H9 (cell line): ENCODE measurements around the gene TMEM127. TPM values are rescaled to one million over a fixed set of nuclear protein-coding genes. Genes with fewer than 3 reads are reported as not detected.

Experiments used
- DNase-seq: peaks from one replicate; pipeline ENCODE4 v3.0.0-alpha.2; 2017
- H2AFZ ChIP-seq: one replicate; pipeline ENCODE4 v1.6.1; 2013; ENCODE audit warnings: mild to moderate bottlenecking, low read length, control low read depth, moderate library complexity
- H2AK5ac ChIP-seq: 2 replicates; pipeline ENCODE4 v1.6.1; 2013; ENCODE audit warnings: low read length, control low read depth, mixed read lengths; ENCODE audit not compliant: insufficient read length
- H2BK120ac ChIP-seq: one replicate; pipeline ENCODE4 v1.6.1; 2013; ENCODE audit warnings: low read depth, mild to moderate bottlenecking, low read length, control low read depth, inconsistent platforms; ENCODE audit not compliant: poor library complexity, severe bottlenecking
- H2BK12ac ChIP-seq: 2 replicates; pipeline ENCODE4 v1.6.1; 2013; ENCODE audit warnings: low read length, control low read depth, mixed read lengths, low read depth; ENCODE audit not compliant: insufficient read length
- H2BK15ac ChIP-seq: 2 replicates; pipeline ENCODE4 v1.6.1; 2013; ENCODE audit warnings: low read depth, low read length, control low read depth
- H2BK20ac ChIP-seq: one replicate; pipeline ENCODE4 v1.6.1; 2013; ENCODE audit warnings: low read depth, mild to moderate bottlenecking, low read length, control low read depth, inconsistent platforms; ENCODE audit not compliant: poor library complexity, severe bottlenecking
- H2BK5ac ChIP-seq: 2 replicates; pipeline ENCODE4 v1.6.1; 2013; ENCODE audit warnings: low read length, control low read depth, mixed read lengths; ENCODE audit not compliant: insufficient read length
- H3K14ac ChIP-seq: 2 replicates; pipeline ENCODE4 v1.6.1; 2013; ENCODE audit warnings: low read length, control low read depth; ENCODE audit not compliant: insufficient read depth
- H3K18ac ChIP-seq: 2 replicates; pipeline ENCODE4 v1.6.1; 2013; ENCODE audit warnings: low read depth, mild to moderate bottlenecking, mixed read lengths, low read length, control low read depth; ENCODE audit not compliant: insufficient read length
- H3K23ac ChIP-seq: 2 replicates; pipeline ENCODE4 v1.6.1; 2013; ENCODE audit warnings: low read length, control low read depth, mixed read lengths, low read depth; ENCODE audit not compliant: insufficient read length
- H3K23me2 ChIP-seq: 2 replicates; pipeline ENCODE4 v1.6.1; 2013; ENCODE audit warnings: low read depth, mild to moderate bottlenecking, mixed read lengths, low read length, control low read depth; ENCODE audit not compliant: insufficient read length, poor library complexity, severe bottlenecking
- H3K27ac ChIP-seq: 2 replicates; pipeline ENCODE4 v1.5.1; 2013; ENCODE audit warnings: low read length, control low read depth, mixed read lengths, low read depth; ENCODE audit not compliant: insufficient read length
- H3K27me3 ChIP-seq: 2 replicates; pipeline ENCODE4 v1.6.1; 2013; ENCODE audit warnings: low read length, control low read depth, inconsistent platforms; ENCODE audit not compliant: insufficient read depth
- H3K4ac ChIP-seq: 2 replicates; pipeline ENCODE4 v1.6.1; 2013; ENCODE audit warnings: low read depth, mild to moderate bottlenecking, control low read depth, inconsistent platforms, low read length, moderate library complexity
- H3K4me1 ChIP-seq: 2 replicates; pipeline ENCODE4 v1.6.1; 2013; ENCODE audit warnings: low read length, control low read depth, inconsistent platforms; ENCODE audit not compliant: insufficient read depth
- H3K4me2 ChIP-seq: 2 replicates; pipeline ENCODE4 v1.6.1; 2013; ENCODE audit warnings: low read length, control low read depth, mixed read lengths; ENCODE audit not compliant: insufficient read length, insufficient read depth
- H3K56ac ChIP-seq: 2 replicates; pipeline ENCODE4 v1.6.1; 2013; ENCODE audit warnings: low read depth, mild to moderate bottlenecking, mixed read lengths, low read length, control low read depth; ENCODE audit not compliant: insufficient read length
- H3K79me1 ChIP-seq: 2 replicates; pipeline ENCODE4 v1.6.1; 2013; ENCODE audit warnings: low read depth, mild to moderate bottlenecking, moderate library complexity, low read length, control low read depth, inconsistent platforms; ENCODE audit not compliant: insufficient read depth, poor library complexity, severe bottlenecking
- H3K79me2 ChIP-seq: 2 replicates; pipeline ENCODE4 v1.6.1; 2013; ENCODE audit warnings: low read length, control low read depth, inconsistent platforms; ENCODE audit not compliant: insufficient read depth
- H3K9ac ChIP-seq: 2 replicates; pipeline ENCODE4 v1.6.1; 2013; ENCODE audit warnings: low read length, control low read depth, mixed read lengths; ENCODE audit not compliant: insufficient read length; ENCODE audit errors: extremely low read depth
- H3K9me3 ChIP-seq: one replicate; pipeline ENCODE4 v1.6.1; 2013; ENCODE audit warnings: low read depth, low read length, inconsistent platforms; ENCODE audit not compliant: control insufficient read depth
- H3T11ph ChIP-seq: one replicate; pipeline ENCODE4 v1.6.1; 2013; ENCODE audit warnings: mild to moderate bottlenecking, low read length, control low read depth, inconsistent platforms
- H4K20me1 ChIP-seq: one replicate; pipeline ENCODE4 v1.6.1; 2013; ENCODE audit not compliant: control insufficient read depth, insufficient read length, insufficient read depth
- H4K5ac ChIP-seq: 2 replicates; pipeline ENCODE4 v1.6.1; 2013; ENCODE audit warnings: low read depth, mild to moderate bottlenecking, mixed read lengths, low read length, control low read depth; ENCODE audit not compliant: insufficient read length
- H4K8ac ChIP-seq: replicated peaks from 2 replicates; pipeline ENCODE4 v1.6.1; 2013; ENCODE audit warnings: low read length, control low read depth, mixed read lengths, low read depth; ENCODE audit not compliant: insufficient read length
- H4K91ac ChIP-seq: 2 replicates; pipeline ENCODE4 v1.6.1; 2013; ENCODE audit warnings: low read depth, mild to moderate bottlenecking, moderate library complexity, mixed read lengths, low read length, control low read depth; ENCODE audit not compliant: insufficient read length
- H3K27ac Mint-ChIP-seq, 3 experiments: 2 replicates in 2 of 3; 3 replicates in 1 of 3; pipeline ENCODE4 v1.8.0; 2020 to 2021; ENCODE audit warnings: mixed read lengths in 3 of 3, mild to moderate bottlenecking in 1 of 3, moderate library complexity in 1 of 3
- H3K27me3 Mint-ChIP-seq: 2 replicates; pipeline ENCODE4 v1.8.0; 2021; ENCODE audit warnings: low read depth, mild to moderate bottlenecking, moderate library complexity, mixed read lengths
- H3K36me3 Mint-ChIP-seq, 3 experiments: 2 replicates in 2 of 3; 3 replicates in 1 of 3; pipeline ENCODE4 v1.8.0; 2020 to 2021; ENCODE audit warnings: low read depth in 3 of 3, mixed read lengths in 3 of 3; ENCODE audit not compliant: insufficient read depth in 1 of 3
- H3K4me1 Mint-ChIP-seq, 2 experiments: 2 replicates each; pipeline ENCODE4 v1.8.0; 2020; ENCODE audit warnings: mixed read lengths in 2 of 2
- H3K4me3 Mint-ChIP-seq, 2 experiments: 2 replicates in 1 of 2; 3 replicates in 1 of 2; pipeline ENCODE4 v1.8.0; 2020 to 2021; ENCODE audit warnings: mild to moderate bottlenecking in 2 of 2, mixed read lengths in 2 of 2, moderate library complexity in 1 of 2
- H3K9me3 Mint-ChIP-seq, 2 experiments: 2 replicates in 1 of 2; 3 replicates in 1 of 2; pipeline ENCODE4 v1.8.0; 2020; ENCODE audit warnings: mild to moderate bottlenecking in 2 of 2, mixed read lengths in 2 of 2, moderate library complexity in 1 of 2
- CTCF ChIP-seq: fragments of 200-600 bp; sonication (generic); conservative IDR thresholded peaks from 3 replicates; pipeline ENCODE4 v1.8.0; 2021; ENCODE audit warnings: antibody characterized with exemption, mild to moderate bottlenecking
- WGBS: extraction: QIAGEN DNeasy Blood & Tissue Kit; methylation state at CpG from one replicate; pipeline ENCODE4 v1.1.7; 2013; ENCODE audit warnings: missing lambda C conversion rate, low lambda C conversion rate, mixed read lengths; ENCODE audit not compliant: insufficient read length; ENCODE audit errors: extremely low coverage; 5-methylcytosine and 5-hydroxymethylcytosine counted together
- total RNA-seq: library from RNA; stranded (reverse); gene quantifications from 2 replicates; pipeline ENCODE4 v1.2.1, GENCODE V29; 2021

TMEM127 gene
- total RNA-seq, 1 experiment from 2014 or later, result 30.1 TPM

- Histone ChIP-seq H4K91ac (no peak overlapping the region), H3K18ac (no peak overlapping the region), H2BK5ac (no peak overlapping the region), H3K23ac (no peak overlapping the region), H3K27me3 (no peaks in the 10 kb centered on the region), H2BK12ac (no peak overlapping the region), H4K5ac (no peak overlapping the region), H3K27ac (no peak overlapping the region), H3T11ph (no peak overlapping the region), H3K14ac (no peak overlapping the region), H4K20me1 (no peaks in the 10 kb centered on the region), H3K79me1 (no peaks in the 10 kb centered on the region), H2AK5ac (no peak overlapping the region), H3K79me2 (no peaks in the 10 kb centered on the region), H4K8ac (no peak overlapping the region), H3K23me2 (no peaks in the 10 kb centered on the region), H3K9ac (no peak overlapping the region), H2BK120ac (no peak overlapping the region), H3K4me1 (no peaks in the 10 kb centered on the region), H3K56ac (no peak overlapping the region), H3K4ac (no peak overlapping the region), H2AFZ (no peak overlapping the region), H3K9me3 (no peaks in the 10 kb centered on the region), H2BK20ac (no peak overlapping the region), H2BK15ac (no peak overlapping the region), H3K4me2 (no peak overlapping the region)
- DNase-seq, result no peak
- no peak for TF ChIP-seq CTCF
- Mint-ChIP-seq H3K4me3 (no peak overlapping the region), H3K36me3 (peaks cover 10 to 30% (median 21%) of the 10 kb centered on the region in 3 experiments; a peak in 6 of 7 replicates), H3K27ac (no peak overlapping the region; a peak in 1 of 7 replicates), H3K27me3 (no peaks in the 10 kb centered on the region; the same call in 1 of the 2 replicates), H3K9me3 (no peaks in the 10 kb centered on the region), H3K4me1 (no peaks in the 10 kb centered on the region; a peak in 1 of 4 replicates)
- no CpG with 5 or more reads among the region's 9 CpGs for WGBS
These were observed 16.1 kb downstream of the TMEM127 start for GRCh38 chr2:96249654-96250053.
